ENCODE data around the gene FZR1.

- TF ChIP-seq, protein P1, sequence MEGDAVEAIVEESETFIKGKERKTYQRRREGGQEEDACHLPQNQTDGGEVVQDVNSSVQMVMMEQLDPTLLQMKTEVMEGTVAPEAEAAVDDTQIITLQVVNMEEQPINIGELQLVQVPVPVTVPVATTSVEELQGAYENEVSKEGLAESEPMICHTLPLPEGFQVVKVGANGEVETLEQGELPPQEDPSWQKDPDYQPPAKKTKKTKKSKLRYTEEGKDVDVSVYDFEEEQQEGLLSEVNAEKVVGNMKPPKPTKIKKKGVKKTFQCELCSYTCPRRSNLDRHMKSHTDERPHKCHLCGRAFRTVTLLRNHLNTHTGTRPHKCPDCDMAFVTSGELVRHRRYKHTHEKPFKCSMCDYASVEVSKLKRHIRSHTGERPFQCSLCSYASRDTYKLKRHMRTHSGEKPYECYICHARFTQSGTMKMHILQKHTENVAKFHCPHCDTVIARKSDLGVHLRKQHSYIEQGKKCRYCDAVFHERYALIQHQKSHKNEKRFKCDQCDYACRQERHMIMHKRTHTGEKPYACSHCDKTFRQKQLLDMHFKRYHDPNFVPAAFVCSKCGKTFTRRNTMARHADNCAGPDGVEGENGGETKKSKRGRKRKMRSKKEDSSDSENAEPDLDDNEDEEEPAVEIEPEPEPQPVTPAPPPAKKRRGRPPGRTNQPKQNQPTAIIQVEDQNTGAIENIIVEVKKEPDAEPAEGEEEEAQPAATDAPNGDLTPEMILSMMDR (IDR thresholded peaks at IDR 0.05), result no peak
- TF ChIP-seq POLR2AphosphoS5 (IDR thresholded peaks at IDR 0.05), result no peak
Measured at GRCh38 chr19:3506384-3507340, 551 bp downstream of the FZR1 start.

Data from transverse colon (tissue), 4 donors.